Skeletal muscle satellite cell (primary cell): ENCODE measurements around the gene HIBADH.
"Not testable (repeated sequence)": the region's sequence is repeated elsewhere in the genome, so short reads cannot be mapped to it uniquely, and the experiment has no call there.

ENCODE experiments used
- H3K27me3 ChIP-seq: 2 replicates; pipeline ENCODE4 v1.7.0; 2013; ENCODE audit warnings: low read length; ENCODE audit not compliant: control insufficient read depth, insufficient read depth
- H3K36me3 ChIP-seq: 2 replicates; pipeline ENCODE4 v1.7.0; 2013; ENCODE audit warnings: mild to moderate bottlenecking, control low read depth, low read length; ENCODE audit not compliant: insufficient read depth
- H3K4me1 ChIP-seq: 2 replicates; pipeline ENCODE4 v1.7.0; 2013; ENCODE audit warnings: low read length; ENCODE audit not compliant: control insufficient read depth, insufficient read depth
- H3K4me2 ChIP-seq: 2 replicates; pipeline ENCODE4 v1.7.0; 2013; ENCODE audit warnings: mild to moderate bottlenecking, low read length
- H3K4me3 ChIP-seq: 2 replicates; pipeline ENCODE4 v1.7.0; 2013; ENCODE audit warnings: low read length
- H3K9ac ChIP-seq: 2 replicates; pipeline ENCODE4 v1.7.0; 2013; ENCODE audit warnings: mild to moderate bottlenecking, low read depth, low read length, moderate library complexity
- H3K9me3 ChIP-seq: replicated peaks from 2 replicates; pipeline ENCODE4 v1.7.0; 2013; ENCODE audit warnings: mild to moderate bottlenecking, control low read depth, low read length

The HIBADH gene

GRCh38 chr7:27677912-27678612 is 15.4 kb upstream of the HIBADH start:
- Histone ChIP-seq H3K4me3 (peak overlapping the region; percentile 21), H3K4me2 (peak overlapping the region; percentile 62), H3K4me1 (peaks cover 23% of the 10 kb centered on the region), H3K9ac (peak overlapping the region; percentile 65), H3K9me3 (no peaks in the 10 kb centered on the region), H3K36me3 (no peaks in the 10 kb centered on the region), H3K27me3 (no peaks in the 10 kb centered on the region)

GRCh38 chr7:27674126-27674525 is 11.4 kb upstream of the HIBADH start:
- not testable (repeated sequence) for H3K4me3 ChIP-seq, H3K36me3 ChIP-seq, H3K4me2 ChIP-seq, H3K27me3 ChIP-seq, H3K9me3 ChIP-seq, H3K9ac ChIP-seq
- H3K4me1 ChIP-seq: peaks cover 27% of the 10 kb centered on the region

- Histone ChIP-seq H3K4me1 (peaks cover 6% of the 10 kb centered on the region), H3K9ac (no peak overlapping the region), H3K36me3 (no peaks in the 10 kb centered on the region), H3K9me3 (no peaks in the 10 kb centered on the region), H3K27me3 (no peaks in the 10 kb centered on the region), H3K4me2 (no peak overlapping the region), H3K4me3 (no peak overlapping the region)
Observed at GRCh38 chr7:27671675-27672074, 9.0 kb upstream of the HIBADH start.

GRCh38 chr7:27670676-27671075 is 8.0 kb upstream of the HIBADH start:
- Histone ChIP-seq H3K36me3 (no peaks in the 10 kb centered on the region), H3K4me1 (peaks cover 6% of the 10 kb centered on the region), H3K4me2 (no peak overlapping the region), H3K27me3 (no peaks in the 10 kb centered on the region), H3K4me3 (no peak overlapping the region), H3K9ac (no peak overlapping the region), H3K9me3 (no peaks in the 10 kb centered on the region)

- Histone ChIP-seq H3K27me3 (no peaks in the 10 kb centered on the region), H3K4me1 (peaks cover 6% of the 10 kb centered on the region), H3K9ac (no peak overlapping the region), H3K9me3 (no peaks in the 10 kb centered on the region), H3K4me2 (no peak overlapping the region), H3K4me3 (no peak overlapping the region), H3K36me3 (no peaks in the 10 kb centered on the region)
Observed at GRCh38 chr7:27670177-27670576, 7.5 kb upstream of the HIBADH start.

GRCh38 chr7:27665531-27665930 is 2.8 kb upstream of the HIBADH start:
- Histone ChIP-seq H3K4me2 (no peak overlapping the region), H3K9me3 (no peaks in the 10 kb centered on the region), H3K36me3 (no peaks in the 10 kb centered on the region), H3K4me1 (peaks cover 4% of the 10 kb centered on the region), H3K27me3 (no peaks in the 10 kb centered on the region), H3K4me3 (no peak overlapping the region), H3K9ac (no peak overlapping the region)

GRCh38 chr7:27663989-27664331 is 1.3 kb upstream of the HIBADH start:
- Histone ChIP-seq H3K36me3 (no peaks in the 10 kb centered on the region), H3K9ac (no peak overlapping the region), H3K9me3 (no peaks in the 10 kb centered on the region), H3K4me3 (no peak overlapping the region), H3K4me2 (no peak overlapping the region), H3K4me1 (no peaks in the 10 kb centered on the region), H3K27me3 (no peaks in the 10 kb centered on the region)

- H3K9ac ChIP-seq: peak overlapping the region; percentile 93
- no peaks in the 10 kb centered on the region for H3K4me1 ChIP-seq
- peak overlapping the region; percentile 80 for H3K4me3 ChIP-seq
- H3K4me2 ChIP-seq: peak overlapping the region; percentile 88
- no peaks in the 10 kb centered on the region for H3K27me3 ChIP-seq
- H3K36me3 ChIP-seq: peaks cover 6% of the 10 kb centered on the region
- no peaks in the 10 kb centered on the region for H3K9me3 ChIP-seq
Observed at GRCh38 chr7:27661811-27662489, 733 bp downstream of the HIBADH start.

GRCh38 chr7:27656724-27657123 is 6.0 kb downstream of the HIBADH start:
- Histone ChIP-seq H3K9ac (no peak overlapping the region), H3K9me3 (no peaks in the 10 kb centered on the region), H3K36me3 (peaks cover 6% of the 10 kb centered on the region), H3K27me3 (no peaks in the 10 kb centered on the region), H3K4me2 (no peak overlapping the region), H3K4me1 (peaks cover 3% of the 10 kb centered on the region), H3K4me3 (no peak overlapping the region)

- Histone ChIP-seq H3K9ac (no peak overlapping the region), H3K4me1 (peaks cover 9% of the 10 kb centered on the region), H3K4me3 (no peak overlapping the region), H3K36me3 (peaks cover 6% of the 10 kb centered on the region), H3K27me3 (no peaks in the 10 kb centered on the region), H3K9me3 (no peaks in the 10 kb centered on the region), H3K4me2 (no peak overlapping the region)
Observed at GRCh38 chr7:27655184-27655583, 7.5 kb downstream of the HIBADH start.

GRCh38 chr7:27652518-27652917 is 10.2 kb downstream of the HIBADH start:
- Histone ChIP-seq H3K27me3 (no peaks in the 10 kb centered on the region), H3K4me3 (no peak overlapping the region), H3K9ac (no peak overlapping the region), H3K4me2 (no peak overlapping the region), H3K36me3 (peaks cover 10% of the 10 kb centered on the region), H3K9me3 (no peaks in the 10 kb centered on the region), H3K4me1 (peaks cover 9% of the 10 kb centered on the region)

GRCh38 chr7:27651702-27652101 is 11.0 kb downstream of the HIBADH start:
- peaks cover 15% of the 10 kb centered on the region for H3K4me1 ChIP-seq
- H3K9me3 ChIP-seq: no peaks in the 10 kb centered on the region
- H3K27me3 ChIP-seq: no peaks in the 10 kb centered on the region
- H3K4me3 ChIP-seq: no peak overlapping the region
- H3K4me2 ChIP-seq: peak overlapping the region; percentile 27
- no peak overlapping the region for H3K9ac ChIP-seq
- H3K36me3 ChIP-seq: peaks cover 5% of the 10 kb centered on the region
